ENCODE data around the gene KNL1.

The KNL1 gene

DNA sequence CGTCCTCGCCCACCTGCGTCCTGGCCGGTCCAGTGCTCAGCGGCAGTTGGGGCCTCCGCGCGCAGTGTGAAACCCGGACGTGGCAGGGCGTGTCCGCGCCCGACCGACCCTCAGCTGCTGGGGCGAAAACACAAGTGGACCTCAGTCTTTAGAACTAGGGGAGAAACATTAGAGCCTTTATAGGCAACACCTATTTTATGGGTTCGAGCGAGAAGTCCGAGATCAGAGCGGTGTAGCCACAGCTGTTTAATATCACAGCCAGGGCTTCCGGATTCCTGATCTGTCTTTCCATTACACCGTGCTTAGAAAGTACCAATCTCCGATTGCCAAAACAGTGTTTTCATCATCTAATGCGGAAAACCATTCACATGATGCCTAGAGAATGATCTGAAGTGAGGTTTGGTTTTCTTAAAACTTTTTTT is 101.4 kb downstream of the KNL1 start:
- DNase-seq (ENCODE audit: low read depth): no peak
- H3K4me3 ChIP-seq (ENCODE audit: control insufficient read depth, low read depth, low read length): peak overlapping the region; percentile 99
- TF ChIP-seq, protein P1, sequence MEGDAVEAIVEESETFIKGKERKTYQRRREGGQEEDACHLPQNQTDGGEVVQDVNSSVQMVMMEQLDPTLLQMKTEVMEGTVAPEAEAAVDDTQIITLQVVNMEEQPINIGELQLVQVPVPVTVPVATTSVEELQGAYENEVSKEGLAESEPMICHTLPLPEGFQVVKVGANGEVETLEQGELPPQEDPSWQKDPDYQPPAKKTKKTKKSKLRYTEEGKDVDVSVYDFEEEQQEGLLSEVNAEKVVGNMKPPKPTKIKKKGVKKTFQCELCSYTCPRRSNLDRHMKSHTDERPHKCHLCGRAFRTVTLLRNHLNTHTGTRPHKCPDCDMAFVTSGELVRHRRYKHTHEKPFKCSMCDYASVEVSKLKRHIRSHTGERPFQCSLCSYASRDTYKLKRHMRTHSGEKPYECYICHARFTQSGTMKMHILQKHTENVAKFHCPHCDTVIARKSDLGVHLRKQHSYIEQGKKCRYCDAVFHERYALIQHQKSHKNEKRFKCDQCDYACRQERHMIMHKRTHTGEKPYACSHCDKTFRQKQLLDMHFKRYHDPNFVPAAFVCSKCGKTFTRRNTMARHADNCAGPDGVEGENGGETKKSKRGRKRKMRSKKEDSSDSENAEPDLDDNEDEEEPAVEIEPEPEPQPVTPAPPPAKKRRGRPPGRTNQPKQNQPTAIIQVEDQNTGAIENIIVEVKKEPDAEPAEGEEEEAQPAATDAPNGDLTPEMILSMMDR (IDR thresholded peaks at IDR 0.05; ENCODE audit: control insufficient read depth, insufficient read depth, low read depth, low read length, missing control alignments): no peak

DNA sequence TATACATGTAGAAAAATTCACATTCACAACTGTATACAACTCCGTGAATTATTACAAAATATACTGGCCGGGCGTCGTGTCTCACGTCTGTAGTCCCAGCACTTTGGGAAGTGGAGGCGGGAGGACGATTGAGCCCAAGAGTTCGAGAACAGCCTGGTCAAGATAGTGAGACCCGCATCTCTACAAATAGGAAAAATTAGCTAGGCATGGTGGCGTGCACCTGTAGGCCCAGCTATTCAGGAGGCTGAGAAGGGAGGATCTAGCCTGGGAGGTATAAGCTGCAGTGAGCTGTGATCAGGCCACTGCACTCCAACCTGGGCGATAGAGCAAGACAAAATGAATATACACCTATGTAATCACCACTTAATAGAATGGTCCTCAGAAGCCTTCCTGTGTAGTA is 102.2 kb downstream of the KNL1 start:
- TF ChIP-seq, protein P1 (IDR thresholded peaks at IDR 0.05; ENCODE audit: control insufficient read depth, insufficient read depth, low read depth, low read length, missing control alignments): no peak
- H3K4me3 ChIP-seq (ENCODE audit: control insufficient read depth, low read depth, low read length): peak overlapping the region; percentile 99
- no peak for DNase-seq (ENCODE audit: low read depth)

DNA sequence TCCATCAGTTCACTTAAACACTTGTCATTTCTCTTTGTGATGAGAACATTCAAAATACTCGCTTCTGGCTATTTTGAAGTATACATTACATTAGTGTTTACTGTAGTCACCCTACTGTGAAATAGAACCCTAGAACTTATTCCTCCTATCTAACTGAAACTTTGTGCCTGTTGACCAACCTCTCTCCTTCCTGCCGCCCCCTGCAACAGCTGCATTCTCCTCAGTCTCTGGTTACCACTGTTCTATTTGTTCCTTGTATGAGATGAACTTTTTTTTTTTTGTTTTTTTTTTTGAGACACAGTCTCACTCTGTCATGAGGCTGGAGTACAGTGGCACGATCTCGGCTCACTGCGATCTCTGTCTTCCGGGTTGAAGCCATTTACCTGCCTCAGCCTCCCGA is 103.9 kb downstream of the KNL1 start:
- TF ChIP-seq, protein P1 (IDR thresholded peaks at IDR 0.05; ENCODE audit: control insufficient read depth, insufficient read depth, low read depth, low read length, missing control alignments): no peak
- H3K4me3 ChIP-seq (ENCODE audit: control insufficient read depth, low read depth, low read length): no peak overlapping the region
- DNase-seq (ENCODE audit: low read depth): no peak

DNA sequence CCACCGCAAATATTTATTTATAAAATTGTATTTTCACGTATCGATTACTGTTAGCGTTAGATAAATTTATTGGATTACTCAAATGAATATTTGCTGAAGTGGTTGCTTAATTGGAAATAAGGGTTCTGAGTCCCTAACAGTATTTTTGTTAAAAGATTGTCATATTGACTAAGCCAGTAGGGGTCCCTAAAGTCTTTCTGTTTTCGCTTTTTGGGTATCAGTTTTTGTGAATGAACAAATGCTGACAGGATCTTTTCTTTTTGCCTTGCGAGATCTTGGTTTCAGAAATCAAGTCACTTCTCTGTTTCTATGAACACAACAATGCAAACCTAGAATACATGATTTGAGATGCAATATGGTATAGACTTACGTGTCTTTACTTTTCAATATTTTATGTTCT is 108.0 kb downstream of the KNL1 start:
- TF ChIP-seq, protein P1 (IDR thresholded peaks at IDR 0.05; ENCODE audit: control insufficient read depth, insufficient read depth, low read depth, low read length, missing control alignments): no peak
- no peak overlapping the region for H3K4me3 ChIP-seq (ENCODE audit: control insufficient read depth, low read depth, low read length)
- no peak for DNase-seq (ENCODE audit: low read depth)

DNA sequence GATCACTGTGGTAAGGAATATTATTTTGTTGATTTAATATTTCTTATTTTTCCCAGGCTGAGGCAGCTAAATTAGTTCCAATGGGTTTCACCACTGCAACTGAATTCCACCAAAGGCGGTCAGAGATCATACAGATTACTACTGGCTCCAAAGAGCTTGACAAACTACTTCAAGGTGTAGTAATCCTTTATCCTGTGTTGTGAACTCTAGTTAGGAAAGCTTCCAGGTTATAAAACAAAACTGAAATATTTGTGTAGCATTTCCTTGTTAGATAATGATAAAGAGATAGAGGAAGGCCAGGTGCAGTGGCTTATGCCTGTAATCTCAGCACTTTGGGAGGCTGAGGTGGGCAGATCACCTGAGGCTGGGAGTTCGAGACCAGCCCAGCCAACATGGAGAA is 112.1 kb downstream of the KNL1 start:
- TF ChIP-seq, protein P1 (IDR thresholded peaks at IDR 0.05; ENCODE audit: control insufficient read depth, insufficient read depth, low read depth, low read length, missing control alignments): no peak
- no peak for DNase-seq (ENCODE audit: low read depth)
- no peak overlapping the region for H3K4me3 ChIP-seq (ENCODE audit: control insufficient read depth, low read depth, low read length)
